MV-4-11 (cell line): Measurements from ENCODE around the gene BRPF1.

Experiments used
- DNase-seq: peaks from one replicate; lab custom pipeline; 2025; lab: John Stamatoyannopoulos, UW

BRPF1 gene

GRCh38 chr3:9732080-9732739 lies 675 bp downstream of the BRPF1 start:
- DNase-seq: peak; percentile 39

DNA sequence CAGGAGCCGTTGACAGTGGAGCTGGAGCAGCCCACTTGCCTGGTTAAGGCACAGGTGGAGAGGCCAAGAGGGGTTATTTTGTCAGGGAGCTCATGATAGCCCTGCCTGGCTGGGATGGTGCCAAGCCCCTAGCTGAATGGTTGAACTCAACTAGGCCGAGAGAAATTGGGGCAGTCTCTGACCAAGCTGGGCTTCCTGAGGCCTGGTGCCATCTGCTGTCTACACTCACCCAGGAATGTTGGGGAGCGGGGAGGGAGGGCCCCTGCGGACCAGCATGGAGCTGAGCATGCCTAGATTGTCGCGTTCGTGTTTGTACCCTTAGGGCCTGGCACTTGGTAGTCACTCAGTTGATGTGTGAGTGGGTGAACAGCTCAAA lies 1.2 kb downstream of the BRPF1 start:
- DNase-seq: no peak

GRCh38 chr3:9736831-9737230 lies 5.3 kb downstream of the BRPF1 start:
- no peak for DNase-seq

DNA sequence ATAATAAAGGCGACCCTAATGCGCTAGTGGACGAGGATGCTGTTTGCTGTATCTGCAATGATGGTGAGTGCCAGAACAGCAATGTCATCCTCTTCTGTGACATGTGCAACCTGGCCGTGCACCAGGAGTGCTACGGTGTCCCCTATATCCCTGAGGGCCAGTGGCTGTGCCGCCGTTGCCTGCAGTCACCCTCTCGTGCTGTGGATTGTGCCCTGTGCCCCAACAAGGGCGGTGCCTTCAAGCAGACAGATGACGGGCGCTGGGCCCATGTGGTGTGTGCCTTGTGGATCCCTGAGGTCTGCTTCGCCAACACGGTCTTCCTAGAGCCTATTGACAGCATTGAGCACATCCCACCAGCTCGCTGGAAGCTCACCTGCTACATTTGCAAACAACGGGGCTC lies 7.6 kb downstream of the BRPF1 start:
- DNase-seq: no peak

DNA sequence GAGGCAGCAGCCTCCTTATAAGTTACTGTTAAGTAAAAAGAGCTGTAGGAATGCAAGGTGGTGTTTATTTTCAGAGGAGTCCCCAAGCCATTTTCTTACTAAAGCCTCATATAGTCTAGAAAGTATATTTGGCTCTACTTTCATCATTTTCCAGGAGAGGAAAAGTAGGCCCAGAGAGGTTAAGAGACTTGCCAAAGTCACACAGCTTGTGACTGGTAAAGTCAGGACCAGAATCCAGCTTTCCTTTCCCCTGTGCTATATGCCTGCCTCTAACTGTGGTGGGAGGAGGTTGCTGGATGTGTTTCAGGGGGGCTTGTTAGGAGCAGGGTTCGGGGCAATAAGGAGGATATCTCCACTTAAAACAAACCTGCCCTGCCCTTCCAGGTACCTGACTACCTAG lies 11.0 kb downstream of the BRPF1 start:
- no peak for DNase-seq

DNA sequence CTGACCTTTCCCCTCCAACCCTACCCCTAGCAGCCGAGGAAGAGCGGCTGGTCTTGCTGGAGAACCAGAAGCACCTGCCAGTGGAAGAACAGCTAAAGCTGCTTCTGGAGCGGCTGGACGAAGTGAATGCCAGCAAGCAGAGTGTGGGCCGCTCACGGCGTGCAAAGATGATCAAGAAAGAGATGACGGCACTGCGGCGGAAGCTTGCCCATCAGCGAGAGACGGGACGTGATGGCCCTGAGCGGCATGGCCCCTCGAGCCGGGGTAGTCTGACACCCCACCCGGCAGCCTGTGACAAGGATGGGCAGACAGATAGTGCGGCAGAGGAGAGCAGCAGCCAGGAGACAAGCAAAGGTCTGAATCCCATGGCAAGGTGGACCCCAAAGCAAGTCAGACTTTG lies 12.0 kb downstream of the BRPF1 start:
- DNase-seq: no peak

DNA sequence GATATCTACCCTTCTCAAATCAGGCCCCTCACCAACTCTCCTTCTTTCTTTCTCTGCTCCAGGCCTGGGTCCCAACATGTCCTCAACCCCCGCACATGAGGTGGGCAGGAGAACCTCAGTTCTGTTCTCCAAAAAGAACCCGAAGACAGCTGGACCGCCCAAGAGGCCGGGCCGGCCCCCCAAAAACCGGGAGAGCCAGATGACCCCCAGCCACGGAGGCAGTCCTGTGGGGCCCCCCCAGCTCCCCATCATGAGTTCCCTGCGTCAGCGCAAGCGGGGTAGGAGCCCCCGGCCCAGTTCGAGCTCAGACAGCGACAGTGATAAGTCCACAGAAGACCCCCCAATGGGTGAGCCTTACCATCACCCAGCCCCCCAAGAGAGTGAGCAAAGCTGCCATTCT lies 12.6 kb downstream of the BRPF1 start:
- no peak for DNase-seq

DNA sequence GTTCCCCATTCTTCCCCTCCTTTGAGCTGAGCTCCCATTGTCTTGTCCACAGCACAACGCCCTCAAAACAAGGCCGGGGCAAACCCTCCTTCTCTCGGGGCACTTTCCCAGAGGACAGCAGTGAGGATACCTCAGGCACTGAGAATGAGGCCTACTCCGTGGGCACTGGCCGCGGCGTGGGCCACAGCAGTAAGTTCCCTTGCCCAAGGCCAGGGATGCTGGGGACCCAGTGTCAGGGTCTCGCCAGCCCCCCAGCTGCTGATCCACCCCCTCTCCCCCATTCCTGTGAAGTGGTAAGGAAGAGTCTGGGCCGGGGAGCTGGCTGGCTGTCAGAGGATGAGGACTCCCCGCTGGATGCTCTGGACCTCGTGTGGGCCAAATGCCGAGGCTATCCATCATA lies 14.0 kb downstream of the BRPF1 start:
- no peak for DNase-seq

DNA sequence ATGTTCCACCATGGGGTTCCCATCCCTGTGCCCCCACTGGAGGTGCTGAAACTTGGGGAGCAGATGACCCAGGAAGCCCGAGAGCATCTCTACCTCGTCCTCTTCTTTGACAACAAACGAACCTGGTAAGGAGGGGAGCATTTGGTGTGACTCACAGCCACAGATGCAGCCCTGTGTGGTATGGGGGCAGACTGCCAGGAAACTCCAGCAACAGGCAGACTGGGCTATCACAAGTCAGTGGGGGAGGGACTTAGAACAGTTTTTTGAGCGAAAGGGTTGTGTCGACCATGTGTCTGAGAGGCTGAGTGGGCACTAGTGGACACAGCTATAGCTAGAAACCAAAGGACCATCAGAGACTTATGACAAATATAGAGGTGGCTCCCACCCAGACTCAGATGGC lies 14.8 kb downstream of the BRPF1 start:
- DNase-seq: no peak

- peak; percentile 25 for DNase-seq
Measured at GRCh38 chr3:9747267-9747666, 15.7 kb downstream of the BRPF1 start.

DNA sequence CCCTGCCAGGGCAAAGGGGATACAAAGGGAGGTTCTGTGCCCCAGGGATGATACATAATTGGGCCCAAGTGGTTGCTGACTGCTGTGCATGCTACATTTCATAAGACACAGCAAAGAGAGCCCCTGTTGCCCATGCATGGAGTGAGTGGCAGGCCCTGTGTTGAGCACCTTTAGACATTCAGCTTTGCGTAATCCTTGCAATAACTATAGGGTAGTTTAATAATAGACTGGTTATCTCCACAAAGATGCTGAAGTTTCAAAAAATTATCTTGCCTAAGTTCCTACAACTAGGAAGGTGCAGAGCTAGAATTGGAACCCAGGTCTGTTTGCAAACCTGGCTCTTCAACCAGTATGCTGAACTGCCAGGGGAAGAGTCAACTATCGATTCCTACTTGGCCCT lies 16.5 kb downstream of the BRPF1 start:
- DNase-seq: no peak

DNA sequence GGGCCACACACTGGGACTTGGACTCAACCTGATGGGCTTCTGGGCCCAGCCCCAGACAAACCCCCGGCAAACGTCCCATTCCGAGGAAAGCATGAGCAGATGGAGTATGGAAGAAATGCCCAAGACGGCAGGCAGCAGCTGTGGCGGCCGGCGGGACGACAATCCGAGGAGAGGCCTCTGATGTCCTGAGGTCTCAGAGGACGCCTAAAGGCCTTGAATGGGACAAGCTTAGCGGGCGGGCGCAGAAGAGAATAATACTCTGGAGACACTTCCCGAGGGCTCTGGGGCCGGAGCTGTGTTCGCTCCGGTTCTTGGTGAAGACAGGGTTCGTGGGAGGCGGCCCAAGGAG lies 17.7 kb downstream of the BRPF1 start:
- DNase-seq: no peak

GRCh38 chr3:9749645-9750555 lies 18.4 kb downstream of the BRPF1 start, which contains the start of gene OGG1:
Gene OGG1, plus strand, starts transcription at chr3:9749952. Its CDS starts 335 bp downstream, at chr3:9750287.
- peak; percentile 99 for DNase-seq

GRCh38 chr3:9750556-9751411 lies 19.2 kb downstream of the BRPF1 start:
- DNase-seq: no peak

GRCh38 chr3:9754678-9755077 lies 23.1 kb downstream of the BRPF1 start:
- no peak for DNase-seq

DNA sequence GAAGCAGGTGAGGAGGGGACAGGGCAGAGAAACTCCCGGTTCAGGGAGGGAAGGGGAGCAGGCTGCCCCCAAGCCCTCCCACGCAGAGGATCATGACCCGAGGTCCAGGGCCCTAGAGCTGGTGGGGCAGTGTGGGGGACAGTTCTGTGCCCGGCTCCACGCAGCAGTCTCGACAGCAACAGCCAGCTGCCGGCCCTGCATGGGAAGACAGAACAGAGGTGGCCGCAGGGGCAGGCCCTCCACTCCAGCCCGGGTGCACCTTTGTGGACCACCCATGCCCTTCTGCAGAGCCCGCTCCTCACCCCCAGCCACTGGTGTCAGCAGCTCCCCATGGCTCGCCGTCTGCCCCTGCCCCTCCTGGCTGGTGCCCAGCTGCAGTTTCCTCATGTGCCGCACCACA lies 25.9 kb downstream of the BRPF1 start:
- DNase-seq: no peak

DNA sequence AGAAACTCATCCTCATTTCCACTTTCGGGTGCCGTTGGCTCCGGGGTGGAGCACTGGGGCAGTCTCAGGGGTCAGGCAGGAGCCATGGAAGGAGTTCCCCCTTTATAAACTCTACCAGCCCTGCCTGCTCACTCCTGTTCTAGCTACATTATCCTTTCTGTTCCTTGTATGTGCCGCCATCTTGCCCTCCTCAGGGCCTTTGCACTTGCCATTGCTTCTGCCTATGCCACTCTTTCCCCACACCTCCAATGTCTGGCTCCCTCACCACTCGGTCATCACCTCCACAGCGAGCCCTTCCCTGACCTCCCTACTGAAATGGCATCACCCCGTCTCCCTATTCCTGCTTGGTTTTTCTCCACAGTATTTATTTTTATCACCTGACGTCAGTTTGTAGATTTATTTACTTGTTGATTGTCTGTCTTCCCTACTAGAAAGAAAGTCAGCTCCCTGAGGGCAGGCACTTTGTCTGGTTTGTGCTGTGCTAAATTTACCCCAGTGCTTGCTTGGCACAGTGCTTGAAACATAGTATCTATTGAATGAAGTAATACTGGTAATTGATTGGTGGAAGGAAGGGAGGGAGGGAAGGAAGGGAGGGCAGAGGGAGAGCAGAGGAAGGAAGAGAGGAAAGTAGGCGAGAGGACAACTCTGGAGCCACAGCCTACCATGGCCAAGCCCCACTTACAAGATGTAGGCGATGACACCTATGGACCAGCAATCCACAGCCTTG lies 29.4 kb downstream of the BRPF1 start:
- no peak for DNase-seq

DNA sequence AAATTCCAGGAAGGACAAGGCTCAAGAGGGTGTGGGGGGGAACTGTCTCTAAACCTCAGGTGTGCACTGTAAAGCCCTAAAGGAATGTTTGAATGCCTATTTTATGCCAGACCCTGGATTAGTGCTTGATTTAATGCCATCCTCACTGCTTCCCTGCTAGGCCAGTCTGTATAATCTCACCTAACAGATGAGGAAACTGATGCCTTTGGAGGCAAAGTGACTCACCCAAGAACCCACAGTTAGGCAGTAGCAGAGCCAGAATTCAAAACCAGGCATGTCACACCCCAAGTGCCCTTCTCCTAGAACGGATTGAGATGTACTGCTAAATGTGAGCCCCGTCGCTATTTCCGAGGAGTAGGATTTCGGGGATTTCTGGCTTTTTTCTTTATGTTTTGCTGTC lies 30.4 kb downstream of the BRPF1 start:
- DNase-seq: no peak

DNA sequence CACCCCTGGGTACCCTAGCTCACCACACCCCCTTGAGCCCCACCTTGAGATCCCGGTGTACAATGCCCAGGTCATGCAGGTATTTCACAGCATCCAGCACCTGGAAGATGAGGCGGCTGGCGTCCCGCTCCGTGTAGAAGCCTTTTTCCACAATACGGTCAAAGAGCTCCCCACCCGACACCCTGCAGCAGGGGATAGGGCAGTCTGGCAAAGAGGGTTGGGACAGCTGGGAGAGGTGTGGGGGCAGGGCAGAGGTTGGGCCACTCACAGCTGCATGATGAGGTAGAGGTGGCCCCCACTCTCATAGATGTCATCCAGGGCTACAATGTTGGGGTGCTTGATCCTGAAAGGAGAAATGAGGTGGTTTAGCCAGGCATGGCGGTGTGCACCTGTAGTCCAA lies 31.3 kb downstream of the BRPF1 start:
- no peak for DNase-seq

GRCh38 chr3:9765865-9766264 lies 34.3 kb downstream of the BRPF1 start:
- DNase-seq: no peak

GRCh38 chr3:9767418-9767817 lies 35.9 kb downstream of the BRPF1 start:
- DNase-seq: no peak
